GM12874 (cell line): Measurements from ENCODE around the gene MT1A.

Experiments used
- CTCF ChIP-seq: IDR thresholded peaks from 2 replicates; pipeline ENCODE4 v1.5.1; 2011; ENCODE audit warnings: low read depth, mild to moderate bottlenecking, control low read depth, low read length, moderate library complexity; ENCODE audit not compliant: insufficient read depth

The MT1A gene

GRCh38 chr16:56634715-56635440, 3.6 kb upstream of the MT1A start:
- TF ChIP-seq CTCF, result no peak

DNA sequence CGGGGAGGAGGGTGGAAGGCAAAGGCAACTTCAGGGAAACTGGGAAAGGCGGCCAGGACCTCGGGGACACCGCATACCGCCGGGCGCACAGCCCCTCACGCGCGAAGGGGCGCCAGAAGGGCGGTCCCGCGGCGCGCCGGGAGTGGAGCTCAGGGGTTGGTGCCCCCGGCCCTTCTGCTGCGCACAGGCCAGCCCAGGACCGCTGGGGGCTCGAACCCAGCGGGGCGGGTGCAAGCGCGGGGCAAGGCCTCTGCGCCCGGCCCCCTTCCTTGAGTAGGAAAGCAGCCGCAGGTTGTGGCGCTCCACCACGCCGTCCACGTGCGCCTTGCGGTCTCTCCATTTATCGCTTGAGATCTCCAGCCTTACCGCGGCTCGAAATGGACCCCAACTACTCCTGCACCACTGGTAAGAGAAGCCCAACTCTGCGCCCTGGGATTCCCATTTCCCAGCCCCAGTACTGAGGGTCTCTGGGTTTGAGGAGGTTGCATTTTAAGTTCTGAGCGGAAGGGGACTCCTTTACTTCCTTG, 3.0 kb upstream of the MT1A start:
- no peak for TF ChIP-seq CTCF

- TF ChIP-seq CTCF, result no peak
Observed at GRCh38 chr16:56636616-56637413, 1.7 kb upstream of the MT1A start.

- no peak for TF ChIP-seq CTCF
Observed at GRCh38 chr16:56639045-56639444, 579 bp downstream of the MT1A start.

DNA sequence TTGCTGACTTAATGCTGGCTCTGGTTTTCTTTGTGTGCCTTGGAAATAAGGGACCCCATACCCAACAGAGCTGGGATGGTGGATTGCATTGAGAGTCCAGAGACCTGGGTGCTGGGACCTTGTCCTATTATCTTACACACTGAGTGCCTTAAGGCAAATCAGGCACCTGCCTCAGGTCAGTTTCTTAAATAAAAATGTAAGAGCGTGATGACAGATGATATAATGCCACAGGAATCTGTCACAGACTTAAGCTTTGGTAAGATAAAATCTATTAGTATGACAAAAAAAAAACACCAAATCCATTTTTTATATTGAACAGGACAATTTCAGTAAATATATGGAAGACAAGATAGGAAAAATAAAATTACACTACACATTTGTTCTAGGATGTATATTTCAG, 1.6 kb downstream of the MT1A start:
- no peak for TF ChIP-seq CTCF

DNA sequence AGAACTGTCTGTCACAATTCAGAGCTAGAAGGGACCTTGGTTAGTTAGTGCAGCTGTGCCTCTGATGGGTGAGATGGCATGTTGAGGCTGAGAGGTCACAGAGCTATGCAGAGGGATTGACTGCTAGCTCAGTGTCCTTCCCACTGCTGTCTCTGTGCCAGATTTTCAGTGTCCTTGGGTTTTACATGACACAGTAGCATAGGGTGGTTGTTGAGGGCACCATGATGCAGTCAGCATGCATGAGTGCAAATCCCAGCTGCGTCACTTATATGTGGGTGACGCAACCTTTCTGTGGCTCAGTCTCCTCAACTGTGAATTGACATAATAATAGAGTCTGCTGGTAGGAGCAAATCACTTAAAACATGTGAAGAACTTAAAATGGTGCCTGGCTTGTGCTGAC, 2.7 kb downstream of the MT1A start:
- no peak for TF ChIP-seq CTCF

GRCh38 chr16:56643080-56643778, 4.8 kb downstream of the MT1A start:
- TF ChIP-seq CTCF, result peak; percentile 23; the same call in 1 of the 2 replicates
